8988T (cell line): ENCODE measurements around the gene MST1R.
"Not testable (repeated sequence)": the region's sequence is repeated elsewhere in the genome, so short reads cannot be mapped to it uniquely, and the experiment has no call there.

Experiments used
- DNase-seq: peaks from one replicate; pipeline ENCODE4 v3.0.0; 2011

The MST1R gene

DNA sequence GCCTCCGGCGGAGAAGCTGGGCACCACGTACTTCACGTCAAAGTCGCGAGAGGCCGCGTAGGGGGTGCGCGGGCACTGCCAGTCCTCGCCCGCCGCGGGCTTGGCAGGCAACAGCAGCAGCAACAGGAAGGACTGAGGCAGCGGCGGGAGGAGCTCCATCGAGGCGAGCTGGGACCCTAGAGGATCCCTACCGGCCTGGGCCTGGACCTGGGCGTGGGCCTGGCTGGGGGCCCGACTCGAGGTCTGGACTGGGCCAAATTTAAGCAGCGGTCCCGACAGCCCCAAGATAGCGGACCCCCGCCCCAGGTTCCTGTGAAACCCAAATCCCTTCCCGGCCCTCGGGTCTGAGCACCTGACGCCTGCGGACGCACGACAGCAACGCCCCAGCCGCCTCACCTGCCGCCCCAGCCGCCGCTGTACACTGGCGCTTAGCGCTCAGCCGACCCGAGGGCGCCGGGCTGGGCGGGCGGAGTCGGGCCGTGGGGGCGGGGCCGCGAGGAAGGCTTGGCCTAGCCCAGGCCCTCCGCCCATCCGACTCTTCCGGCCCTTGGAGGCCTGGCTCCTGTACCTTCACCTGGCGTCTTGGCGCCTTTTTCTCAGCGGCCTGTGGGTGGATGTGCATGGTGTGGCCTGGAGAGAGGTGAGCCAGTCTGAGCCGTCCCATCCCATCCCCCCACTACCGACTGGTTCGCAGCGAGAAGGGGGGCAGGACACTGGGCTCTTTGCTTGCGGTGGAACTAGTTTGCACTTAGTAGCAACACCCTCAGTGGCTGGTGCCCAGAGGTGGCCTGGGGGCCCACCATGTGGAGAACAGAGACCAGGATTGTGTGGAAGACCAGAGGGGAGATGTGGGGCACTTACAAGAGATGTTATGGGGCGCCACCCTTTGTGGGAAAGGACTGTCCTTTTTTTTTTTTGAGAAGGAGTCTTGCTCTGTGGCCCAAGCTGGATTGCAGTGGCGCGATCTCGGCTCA, at the start of gene MST1R:
Gene MST1R (minus strand): TSS at position 423 of the 974 bp plus-strand sequence. CDS start 264 bp downstream, at position 159.
- peak; percentile 97 for DNase-seq

DNA sequence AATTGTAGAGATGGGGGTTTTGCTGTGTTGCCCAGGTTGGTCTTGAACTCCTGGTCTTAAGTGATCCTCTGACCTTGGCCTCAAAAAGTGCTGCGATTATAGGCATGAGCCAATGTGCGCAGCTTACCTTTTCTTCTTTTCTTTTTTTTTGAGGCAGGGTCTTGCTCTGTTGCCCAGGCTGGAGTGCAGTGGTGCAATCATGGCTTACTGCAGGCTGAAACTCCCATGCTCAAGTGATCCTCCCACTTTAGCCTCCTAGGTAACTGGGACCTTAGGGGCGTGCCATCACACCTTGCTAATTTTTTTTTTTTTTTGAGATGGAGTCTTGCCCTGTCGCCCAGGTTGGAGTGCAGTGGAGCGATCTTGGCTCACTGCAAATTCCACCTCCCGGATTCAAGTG, 49.3 kb upstream of the MST1R start:
- no peak for DNase-seq

DNA sequence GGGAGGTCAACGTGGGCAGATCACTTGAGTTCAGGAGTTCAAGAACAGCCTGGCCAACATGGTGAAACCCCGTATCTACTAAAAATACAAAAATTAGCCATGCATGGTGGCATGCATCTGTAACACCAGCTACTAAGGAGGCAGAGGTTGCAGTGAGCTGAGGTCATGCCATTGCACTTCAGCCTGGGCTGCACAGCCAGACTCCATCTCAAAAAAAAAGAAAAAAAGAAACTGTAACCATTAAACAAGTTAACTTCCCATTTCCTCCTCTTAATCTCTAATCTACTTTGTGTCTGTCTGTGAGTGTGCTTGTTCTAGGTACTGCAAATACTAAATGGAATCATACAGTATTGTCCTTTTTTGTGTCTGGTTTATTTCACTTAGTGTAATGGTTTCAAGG, 39.0 kb upstream of the MST1R start:
- DNase-seq, result no peak

DNA sequence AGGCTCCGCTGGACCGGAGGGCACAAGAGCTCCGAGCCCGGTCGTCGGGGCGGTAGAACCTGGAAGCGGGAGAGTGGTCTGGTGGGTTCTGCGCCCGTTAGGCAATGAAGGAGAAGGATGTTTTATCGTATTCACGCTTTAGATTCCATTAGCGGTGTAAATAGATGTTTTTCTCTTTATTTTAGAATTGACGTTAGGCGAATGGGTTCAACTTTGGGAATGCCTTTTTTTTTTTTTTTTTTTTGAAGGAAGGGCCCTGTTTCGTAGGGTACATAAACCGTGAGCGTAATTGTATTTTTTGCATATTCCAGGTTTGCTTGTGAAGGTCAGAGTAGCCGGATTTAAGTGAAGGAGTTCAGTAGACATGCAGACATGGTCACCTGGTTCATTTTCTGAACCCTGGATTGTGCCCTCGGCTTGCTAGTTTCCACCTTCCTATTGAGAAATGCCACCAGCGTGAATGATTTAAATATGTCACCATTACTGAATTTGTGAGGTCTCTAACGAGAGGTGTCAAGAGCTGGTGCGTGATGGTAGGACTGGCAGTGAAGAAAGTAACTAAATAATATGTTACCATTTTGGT, 37.1 kb upstream of the MST1R start:
- no peak for DNase-seq

- DNase-seq, result peak; percentile 92
Measured at GRCh38 chr3:49939858-49940666, 36.4 kb upstream of the MST1R start, which contains the start of gene RBM6. TSS of gene RBM6 (plus strand) at chr3:49940150. CDS start at chr3:49962642, 22,492 bp downstream.

DNA sequence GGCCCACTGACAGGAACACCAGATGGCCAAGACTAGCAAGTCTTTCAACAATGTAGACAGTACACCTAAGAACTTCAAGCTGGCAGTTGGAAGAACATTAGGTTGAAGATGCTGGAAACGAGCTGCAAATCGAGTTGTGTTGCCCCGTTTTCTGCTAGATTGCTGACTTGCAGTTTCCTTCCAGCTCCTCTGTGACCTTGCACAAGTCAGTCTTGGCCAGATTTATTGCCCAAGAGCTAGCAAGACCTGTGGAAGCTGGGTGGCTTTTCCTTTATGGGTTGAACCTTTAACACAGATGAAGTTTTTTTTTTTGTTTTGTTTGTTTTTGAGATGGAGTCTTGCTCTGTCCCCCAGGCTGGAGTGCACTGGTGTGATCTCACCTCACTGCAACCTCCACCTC, 33.4 kb upstream of the MST1R start:
- DNase-seq, result no peak

GRCh38 chr3:49932281-49932680, 28.6 kb upstream of the MST1R start:
- DNase-seq, result not testable (repeated sequence)

DNA sequence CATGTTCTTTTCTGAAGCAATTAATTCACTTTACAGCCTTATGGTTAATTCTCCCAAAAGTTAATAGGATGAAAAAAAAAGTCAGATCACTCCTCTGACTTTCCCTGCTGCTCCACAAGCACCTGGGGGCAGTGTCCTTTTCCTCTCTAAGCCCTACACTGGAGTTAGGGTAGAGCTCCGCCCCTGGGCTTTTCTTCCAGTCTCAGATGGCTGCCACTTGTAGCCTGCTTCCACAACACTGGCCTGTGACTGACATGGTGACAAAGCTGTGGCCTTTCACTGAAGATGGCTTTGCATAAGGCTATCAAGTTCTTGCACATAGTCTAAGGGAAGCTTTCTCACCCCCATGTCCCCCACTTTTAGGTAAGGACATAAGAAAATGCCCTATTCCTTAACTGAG, 27.2 kb upstream of the MST1R start:
- DNase-seq, result no peak

DNA sequence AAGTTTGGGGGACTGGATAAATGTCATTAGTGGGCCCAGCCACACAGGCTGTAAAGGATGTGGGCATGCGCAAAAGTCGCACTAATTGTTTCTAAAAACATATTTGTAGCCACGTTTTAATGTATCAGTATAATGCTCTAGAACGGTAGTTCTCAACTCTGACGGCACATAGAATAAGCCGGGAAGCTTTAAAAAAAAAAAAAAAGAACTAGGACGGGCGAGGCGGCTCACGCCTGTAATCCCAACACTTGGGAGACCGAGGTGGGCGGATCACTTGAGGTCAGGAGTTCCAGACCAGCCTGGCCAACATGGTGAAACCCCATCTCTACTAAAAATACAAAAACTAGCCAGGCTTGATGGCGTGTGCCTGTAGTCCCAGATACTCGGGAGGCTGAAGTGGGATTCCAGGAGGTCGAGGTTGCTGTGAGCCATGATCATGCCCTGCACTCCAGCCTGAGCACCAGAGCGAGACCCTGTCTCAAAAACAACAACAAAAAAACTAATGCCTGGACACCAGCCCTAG, 26.6 kb upstream of the MST1R start:
- DNase-seq, result no peak

GRCh38 chr3:49929291-49930167, 25.9 kb upstream of the MST1R start, which contains the start of gene MON1A:
TSS of gene MON1A (minus strand) at chr3:49929811. CDS start at chr3:49913346, 16,465 bp downstream.
- DNase-seq, result peak; percentile 70

DNA sequence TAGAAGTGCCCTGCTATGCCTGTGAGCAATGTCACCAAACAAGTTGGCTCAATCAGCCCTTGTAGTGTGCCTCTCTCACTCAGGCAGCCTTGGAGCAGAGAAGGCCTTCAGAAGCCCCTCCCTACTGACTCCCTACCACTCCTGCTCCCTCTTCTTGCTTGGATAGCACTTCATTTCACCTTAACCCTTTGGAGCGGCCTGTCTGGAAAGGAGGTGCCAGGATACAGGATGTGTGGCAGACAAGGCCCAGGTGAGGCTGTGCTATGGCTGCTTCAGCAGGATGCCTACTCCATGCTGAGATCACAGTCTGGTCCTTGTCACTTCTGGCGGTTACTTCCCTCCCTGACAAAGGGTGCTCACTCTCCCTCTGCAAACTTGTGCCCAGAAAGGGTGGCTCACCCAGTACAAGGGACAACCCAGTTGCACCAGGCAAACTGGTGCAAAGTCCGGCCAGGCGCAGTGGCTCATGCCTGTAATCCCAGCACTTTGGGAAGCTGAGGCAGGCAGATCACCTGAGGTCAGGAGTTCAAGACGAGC, 24.9 kb upstream of the MST1R start:
- no peak for DNase-seq

DNA sequence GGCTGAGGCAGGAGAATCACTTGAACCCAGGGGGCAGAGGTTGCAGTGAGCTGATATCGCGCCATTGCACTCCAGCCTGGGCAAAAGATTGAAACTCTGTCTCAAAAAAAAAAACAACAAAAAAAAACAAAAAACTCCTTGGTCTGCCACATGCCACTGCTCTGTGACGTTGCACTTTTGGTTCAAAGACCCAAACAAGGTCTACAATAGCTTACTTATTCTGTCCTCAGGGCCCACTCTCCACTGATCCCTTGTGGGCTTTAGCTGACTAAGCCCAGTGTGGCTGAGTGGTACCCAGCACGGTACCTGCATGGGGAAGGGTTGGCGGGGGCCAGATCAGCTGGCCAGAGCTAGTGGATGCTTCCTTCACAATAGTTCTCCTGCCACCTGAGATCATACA, 24.1 kb upstream of the MST1R start:
- no peak for DNase-seq

DNA sequence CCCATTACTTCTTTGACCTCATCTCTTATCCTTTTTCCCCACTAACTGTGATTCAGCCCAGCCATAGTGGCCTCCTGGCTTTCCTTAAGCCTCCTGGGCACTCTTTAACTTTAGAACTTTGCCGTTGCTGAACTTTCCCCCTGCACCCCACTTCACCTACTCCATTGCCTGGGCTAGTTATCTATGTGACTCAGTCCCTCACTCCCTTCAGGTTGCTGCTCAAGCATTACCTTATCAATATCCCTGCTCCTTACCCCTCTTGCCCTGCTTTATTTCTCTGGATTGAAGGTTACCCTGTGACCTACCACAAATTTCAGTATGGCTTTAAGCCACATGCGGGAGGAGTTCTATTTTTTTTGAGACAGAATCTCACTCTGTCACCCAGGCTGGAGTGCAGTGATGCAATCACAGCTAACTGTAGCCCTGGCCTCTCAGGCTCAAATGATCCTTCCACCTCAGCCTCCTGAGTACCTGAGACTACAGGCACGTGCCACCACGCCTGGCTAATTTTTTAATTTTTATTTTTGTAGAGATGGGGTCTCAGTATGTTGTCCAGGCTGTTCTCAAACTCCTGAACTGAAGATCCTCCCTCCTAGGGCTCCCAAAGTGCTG, 22.6 kb upstream of the MST1R start:
- no peak for DNase-seq

- DNase-seq, result no peak
Measured at GRCh38 chr3:49925485-49925884, 21.8 kb upstream of the MST1R start.

GRCh38 chr3:49924683-49925082, 21.0 kb upstream of the MST1R start:
- no peak for DNase-seq

- not testable (repeated sequence) for DNase-seq
Measured at GRCh38 chr3:49917806-49918590, 14.3 kb upstream of the MST1R start.

DNA sequence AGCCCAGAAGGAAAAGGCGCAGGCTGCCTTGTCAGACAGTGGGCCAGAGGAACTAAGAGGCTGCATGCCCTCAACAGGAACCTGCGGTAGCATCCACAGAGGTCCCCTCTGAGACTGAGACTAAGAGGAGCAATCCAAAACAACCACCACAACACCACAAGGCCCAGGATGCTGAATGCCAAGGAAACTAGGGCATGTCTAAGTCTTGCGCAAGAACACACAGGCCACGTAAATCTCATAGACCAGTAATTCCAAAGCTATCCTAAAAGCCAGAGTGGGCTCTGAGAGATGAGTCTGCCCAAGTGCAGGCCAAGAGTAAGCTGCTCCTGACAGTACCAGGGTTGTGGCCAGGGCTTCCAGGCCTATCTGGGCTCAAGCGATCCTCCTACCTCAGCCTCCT, 13.0 kb upstream of the MST1R start:
- DNase-seq, result no peak

DNA sequence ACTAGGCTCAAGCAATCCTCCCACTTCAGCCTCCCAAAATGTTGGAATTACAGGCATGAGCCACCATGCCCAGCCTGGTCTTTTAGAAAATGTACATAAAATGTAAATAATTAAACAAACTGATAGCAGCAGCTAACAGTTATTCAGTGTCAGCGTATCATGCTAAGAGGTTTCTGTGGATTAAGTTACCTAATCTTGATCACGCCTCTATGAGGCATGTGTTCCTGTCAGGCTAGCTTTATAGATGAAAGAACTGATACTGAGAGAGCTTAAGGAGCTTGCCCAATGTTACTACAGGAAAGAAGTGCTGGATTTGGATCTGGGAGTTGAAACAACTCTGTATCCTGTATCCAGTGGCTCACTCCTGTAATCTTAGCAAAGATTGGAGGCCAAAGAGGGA, 11.2 kb upstream of the MST1R start:
- DNase-seq, result no peak

DNA sequence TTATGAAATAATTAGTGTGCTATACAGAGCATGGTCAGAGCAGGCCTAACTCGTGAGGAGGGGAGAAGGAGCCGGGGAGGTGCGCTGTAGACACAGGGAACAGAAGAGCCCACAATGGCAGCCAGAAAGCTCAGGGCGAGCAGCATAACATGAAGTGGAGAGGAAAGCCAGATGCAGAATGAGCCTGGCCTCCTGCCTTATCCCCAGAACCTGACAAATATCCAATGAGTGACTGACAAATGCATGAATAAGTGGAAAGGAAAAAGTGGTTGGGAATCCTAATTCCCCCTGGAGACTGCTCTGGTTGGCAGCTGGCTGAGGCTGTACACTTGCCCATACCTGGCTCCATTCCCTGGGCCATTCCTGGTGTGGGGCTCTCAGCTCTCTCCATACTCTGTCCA, 9.2 kb upstream of the MST1R start:
- no peak for DNase-seq

- DNase-seq, result no peak
Measured at GRCh38 chr3:49911611-49912010, 7.9 kb upstream of the MST1R start.

GRCh38 chr3:49911124-49911420, 7.4 kb upstream of the MST1R start:
- DNase-seq, result no peak
